ENCODE data around the gene TP53I11.

TP53I11 gene

GRCh38 chr11:44938066-44938691 is 12.5 kb downstream of the TP53I11 start:
- no peak for DNase-seq

DNA sequence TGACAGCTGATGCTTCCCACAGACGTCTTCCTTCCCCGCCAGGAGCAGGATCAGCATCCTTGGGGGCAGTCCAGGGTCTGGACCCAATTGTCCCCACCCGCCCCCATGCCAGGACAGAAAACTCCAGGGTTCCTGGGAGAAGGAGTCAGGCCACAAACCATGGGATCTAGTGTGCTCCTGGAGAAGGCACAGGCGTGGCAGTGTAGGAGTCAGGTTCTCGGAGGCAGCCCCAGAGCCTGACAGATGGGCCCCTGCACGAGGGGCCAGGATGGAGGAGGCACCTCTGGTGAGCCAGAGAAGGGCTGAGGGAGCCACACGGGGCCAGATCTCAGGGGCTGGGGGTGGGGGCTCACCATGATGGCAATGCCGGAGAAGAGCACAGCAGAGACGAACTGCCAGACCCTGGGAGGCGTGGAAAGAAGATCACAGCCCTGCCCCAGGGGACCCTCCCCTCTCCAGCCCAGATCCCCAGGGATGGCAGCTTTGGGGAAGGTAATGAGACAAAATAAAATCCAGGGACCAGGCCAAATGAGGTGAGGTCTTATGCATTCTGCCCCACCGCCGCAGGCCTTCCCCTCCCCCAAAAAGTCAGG is 13.6 kb downstream of the TP53I11 start:
- no peak for DNase-seq

- peak; percentile 85 for DNase-seq
Measured at GRCh38 chr11:44936525-44936924, 14.2 kb downstream of the TP53I11 start.

DNA sequence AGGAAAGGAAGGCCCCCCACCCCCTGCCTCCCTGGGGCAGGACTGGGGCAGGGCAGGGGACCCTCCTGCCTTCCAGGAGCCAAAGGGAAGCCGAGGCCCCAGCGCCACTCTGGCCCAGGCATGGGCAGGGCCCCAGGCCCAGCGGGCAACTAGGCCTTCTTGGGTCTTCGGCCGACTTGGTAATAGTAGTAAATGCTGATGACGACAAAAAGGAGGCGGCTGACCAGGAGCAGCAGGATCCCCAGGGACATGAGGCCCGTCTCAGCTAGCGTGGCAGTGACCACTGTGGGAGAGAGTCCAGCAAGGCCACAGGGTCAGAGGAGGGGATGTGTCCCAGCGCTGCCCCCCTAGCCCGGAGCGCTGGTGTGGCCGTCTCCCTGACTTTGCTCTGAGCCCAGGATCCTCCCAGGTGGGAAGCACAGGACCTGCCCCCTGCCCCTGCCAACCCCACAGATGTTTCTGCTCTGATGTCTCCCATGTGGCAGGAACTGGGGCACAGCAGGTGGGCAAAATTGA is 15.9 kb downstream of the TP53I11 start:
- no peak for DNase-seq

GRCh38 chr11:44934110-44934509 is 16.6 kb downstream of the TP53I11 start:
- no peak for DNase-seq

- DNase-seq: no peak
Measured at GRCh38 chr11:44931466-44931865, 19.2 kb downstream of the TP53I11 start.

- DNase-seq: no peak
Measured at GRCh38 chr11:44930588-44931302, 19.9 kb downstream of the TP53I11 start.

- no peak for DNase-seq
Measured at GRCh38 chr11:44928816-44929215, 21.9 kb downstream of the TP53I11 start.

- DNase-seq: no peak
Measured at GRCh38 chr11:44928144-44928543, 22.5 kb downstream of the TP53I11 start.

DNA sequence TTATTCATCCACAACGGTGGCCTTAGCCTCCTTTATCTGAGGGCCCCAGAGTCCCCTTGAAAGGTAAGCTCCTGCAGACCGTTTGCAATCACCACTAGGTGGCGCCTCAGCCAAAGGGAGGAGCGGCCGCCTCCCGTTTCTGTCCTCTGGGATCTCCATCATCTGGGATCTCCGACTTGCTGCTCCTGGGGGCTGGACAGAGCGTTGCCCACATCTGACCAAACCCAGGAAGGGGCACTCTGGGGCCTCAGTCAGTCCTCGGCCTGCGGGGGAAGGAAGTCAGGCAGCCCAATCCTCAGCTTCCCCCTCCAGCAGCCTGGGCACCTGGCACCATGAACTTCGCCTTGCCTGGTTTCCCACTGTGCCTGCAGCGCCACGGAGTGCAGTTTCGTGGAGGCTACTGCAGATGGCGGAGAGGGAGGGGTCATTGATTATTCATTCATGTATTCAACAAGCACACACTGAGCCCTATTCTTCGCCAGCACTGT is 23.5 kb downstream of the TP53I11 start:
- peak; percentile 56 for DNase-seq

- DNase-seq: no peak
Measured at GRCh38 chr11:44926036-44926435, 24.6 kb downstream of the TP53I11 start.

GRCh38 chr11:44923806-44924205 is 26.9 kb downstream of the TP53I11 start:
- no peak for DNase-seq

GRCh38 chr11:44923115-44923514 is 27.6 kb downstream of the TP53I11 start:
- no peak for DNase-seq

DNA sequence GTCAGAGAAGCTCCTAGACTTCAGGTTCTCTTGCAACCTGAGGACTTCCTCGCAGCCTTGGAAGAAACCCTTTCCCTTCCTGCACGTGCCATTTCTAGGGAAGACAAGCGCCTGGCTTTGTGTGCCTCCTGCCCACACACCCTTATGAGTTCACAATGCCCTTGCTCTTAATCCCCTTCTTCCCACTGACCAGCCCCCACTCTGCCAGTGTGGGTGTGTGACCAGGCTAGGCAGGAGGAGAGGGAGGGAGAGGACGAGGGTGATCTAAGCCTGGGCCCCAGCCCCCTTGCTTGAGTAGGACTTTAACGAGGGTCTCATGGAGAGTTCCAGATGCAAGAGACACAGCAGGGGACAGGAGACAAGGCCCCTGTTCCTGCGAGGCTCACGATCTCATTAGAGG is 30.2 kb downstream of the TP53I11 start:
- DNase-seq: no peak

DNA sequence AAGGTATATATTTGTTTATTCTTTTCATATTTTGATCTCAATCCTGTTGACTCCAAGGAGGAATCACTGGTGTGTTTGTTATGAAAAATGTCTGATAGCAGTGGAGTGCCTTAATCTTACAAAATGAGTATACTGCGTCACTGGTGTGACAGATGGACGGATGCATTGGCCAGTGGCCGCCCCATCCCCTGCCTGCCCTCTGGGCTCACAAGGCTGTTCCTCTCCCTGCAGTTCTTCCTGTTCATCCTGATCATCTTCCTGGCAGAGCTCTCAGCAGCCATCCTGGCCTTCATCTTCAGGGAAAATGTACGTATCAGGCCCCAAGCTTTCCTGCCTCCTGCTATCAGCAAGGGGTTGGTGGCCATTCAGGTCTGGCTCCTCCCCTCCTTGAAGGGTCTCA is 32.9 kb downstream of the TP53I11 start:
- no peak for DNase-seq

- no peak for DNase-seq
Measured at GRCh38 chr11:44916801-44917385, 33.8 kb downstream of the TP53I11 start.

DNA sequence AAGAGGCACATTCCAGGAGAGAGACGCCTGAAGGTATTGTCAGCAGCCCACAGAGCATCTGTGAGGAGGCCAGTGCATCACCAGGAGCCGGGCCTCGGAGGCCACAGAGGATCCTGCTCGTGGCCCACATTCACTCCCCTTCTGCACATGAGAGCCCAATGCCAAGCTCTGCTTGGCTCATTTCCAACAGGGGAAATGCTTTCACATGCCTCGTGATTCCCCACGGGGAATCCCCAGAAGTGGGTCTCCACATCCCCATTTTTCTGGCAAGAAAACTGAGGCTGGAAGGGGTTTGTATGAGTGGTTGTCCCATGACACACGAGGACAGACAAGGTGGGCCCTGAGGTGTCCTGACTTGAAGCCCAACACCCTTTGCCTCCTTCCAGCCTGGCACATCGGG is 34.4 kb downstream of the TP53I11 start:
- no peak for DNase-seq

DNA sequence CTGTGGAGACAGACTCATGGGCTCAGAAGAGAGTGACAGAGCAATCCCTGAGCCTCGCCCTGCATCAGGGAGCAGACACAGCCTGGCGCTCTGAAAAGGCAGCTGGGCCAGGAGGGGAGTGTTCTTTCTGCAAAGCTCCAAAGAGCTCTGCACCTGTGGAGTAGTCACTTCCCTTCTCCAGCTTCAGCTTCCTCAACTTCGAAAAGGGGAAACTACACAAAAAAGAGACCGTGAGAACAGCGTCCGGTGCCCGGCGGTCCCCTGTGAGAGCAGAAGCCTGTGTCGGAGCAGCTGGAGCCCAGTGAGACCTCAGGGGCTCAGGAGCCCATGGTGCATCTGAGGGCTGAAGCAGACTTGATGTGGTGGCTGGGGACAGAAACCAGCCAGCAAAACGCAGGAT is 35.1 kb downstream of the TP53I11 start:
- no peak for DNase-seq

- no peak for DNase-seq
Measured at GRCh38 chr11:44915004-44915403, 35.7 kb downstream of the TP53I11 start.

DNA sequence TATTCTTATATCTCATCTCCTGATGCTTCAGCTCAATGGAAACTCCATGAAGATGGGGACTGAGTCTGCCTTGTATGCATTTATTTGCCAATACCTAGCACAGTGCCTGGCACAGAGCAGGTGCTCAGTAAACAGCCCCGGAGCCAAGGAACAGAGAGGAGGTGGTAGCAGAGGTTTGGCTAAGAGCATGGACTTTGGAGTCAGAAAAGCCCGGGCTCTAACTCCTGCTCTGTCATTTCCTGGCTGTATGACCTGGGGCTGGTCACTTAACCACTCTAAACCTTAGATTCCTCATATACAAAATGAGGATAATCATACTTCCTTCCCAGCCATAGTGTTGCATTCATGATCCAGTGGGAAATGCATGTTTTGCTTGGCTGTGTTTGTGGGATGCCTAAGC is 36.6 kb downstream of the TP53I11 start:
- no peak for DNase-seq

GRCh38 chr11:44913502-44913901 is 37.2 kb downstream of the TP53I11 start:
- DNase-seq: no peak

- no peak for DNase-seq
Measured at GRCh38 chr11:44912270-44912987, 38.3 kb downstream of the TP53I11 start.
